GM12878 (cell line): Measurements from ENCODE around the gene FSTL1. TPM values are rescaled to one million over a fixed set of nuclear protein-coding genes. Genes with fewer than 3 reads are reported as not detected.

Experiments
- ATAC-seq: fragments of 200-7000 bp; cut with Tn5 transposase; 3 replicates; pipeline ENCODE4 v1.9.1; 2020; ENCODE audit warnings: mild to moderate bottlenecking, moderate library complexity
- BruUV-seq: library from RNA; stranded (reverse); fragments of 400-500 nt; replicated peaks from 2 replicates; lab custom pipeline; 2021; lab: Mats Ljungman, UMichigan
- CTCF ChIA-PET: fragments of 300-600 bp; sonication (Branson Sonifier 250); formaldehyde crosslinking; extraction: SDS; loops from one replicate; lab custom pipeline; 2021; ENCODE audit warnings: inconsistent platforms; lab: Yijun Ruan, JAX
- POLR2A ChIA-PET: fragments of 350-600 bp; formaldehyde crosslinking; extraction: SDS; loops from one replicate; lab custom pipeline; 2021; ENCODE audit warnings: inconsistent platforms; lab: Charles Lee
- RAD21 ChIA-PET: fragments of 300-600 bp; sonication (Branson Sonifier 250); formaldehyde crosslinking; loops from one replicate; lab custom pipeline; 2023; ENCODE audit warnings: antibody characterized with exemption; ENCODE audit not compliant: unreplicated experiment; lab: Charles Lee
- SMC1A ChIA-PET: fragments of 300-600 bp; sonication (Branson Sonifier 250); formaldehyde crosslinking; loops from one replicate; lab custom pipeline; 2023; ENCODE audit not compliant: unreplicated experiment, uncharacterized antibody; lab: Charles Lee
- DNase-seq: peaks from one replicate; pipeline ENCODE4 v3.0.0-alpha.2; 2011; ENCODE audit warnings: low read depth, low spot score
- FAIRE-seq: peaks from 3 replicates; lab custom pipeline; 2011; peaks lifted over from hg19 to GRCh38; lab: Jason Lieb, UNC
- H2AFZ ChIP-seq: 2 replicates; pipeline ENCODE4 v1.6.0; 2011; ENCODE audit warnings: low read depth, low read length, control low read depth; ENCODE audit not compliant: control insufficient read depth
- H3K27ac ChIP-seq: 2 replicates; pipeline ENCODE4 v1.5.1; 2011; ENCODE audit warnings: control low read depth; ENCODE audit not compliant: control insufficient read depth, insufficient read depth
- H3K27me3 ChIP-seq, 2 experiments: replicated peaks in 1 of 2; 2 replicates each; pipeline versions ENCODE4 v1.6.0 to v1.6.1; 2011; ENCODE audit warnings: low read length in 1 of 2; ENCODE audit not compliant: control insufficient read depth in 2 of 2, insufficient read depth in 2 of 2
- H3K36me3 ChIP-seq, 2 experiments: 2 replicates each; pipeline ENCODE4 v1.5.1; 2011; ENCODE audit warnings: low read length in 1 of 2; ENCODE audit not compliant: control insufficient read depth in 2 of 2, insufficient read depth in 2 of 2
- H3K4me1 ChIP-seq: 2 replicates; pipeline ENCODE4 v1.6.1; 2011; ENCODE audit warnings: mild to moderate bottlenecking, low read length, moderate library complexity, mixed read lengths; ENCODE audit not compliant: control insufficient read depth, insufficient read depth
- H3K4me2 ChIP-seq: 2 replicates; pipeline ENCODE4 v1.6.0; 2011; ENCODE audit warnings: control low read depth; ENCODE audit not compliant: control insufficient read depth, insufficient read depth
- H3K4me3 ChIP-seq: fragments of 200-600 bp; sonication (generic); 2 replicates; pipeline ENCODE4 v1.5.1; 2016
- H3K79me2 ChIP-seq: 2 replicates; pipeline ENCODE4 v1.6.0; 2011; ENCODE audit warnings: low read length; ENCODE audit not compliant: control insufficient read depth, insufficient read depth
- H3K9ac ChIP-seq: 2 replicates; pipeline ENCODE4 v1.8.0; 2011; ENCODE audit warnings: low read length, control low read depth, mixed read lengths; ENCODE audit not compliant: control insufficient read depth, insufficient read depth
- H3K9me3 ChIP-seq: replicated peaks from 3 replicates; pipeline ENCODE4 v1.5.1; 2011; ENCODE audit warnings: mild to moderate bottlenecking, low read length; ENCODE audit not compliant: control insufficient read depth, insufficient read depth
- H4K20me1 ChIP-seq: 2 replicates; pipeline ENCODE4 v1.6.0; 2011; ENCODE audit not compliant: control insufficient read depth, insufficient read depth
- ASH2L ChIP-seq: fragments of 300-600, 200-600 bp; sonication (generic); IDR thresholded peaks from 2 replicates; pipeline ENCODE4 v1.6.1; 2017; ENCODE audit warnings: low read depth, mild to moderate bottlenecking, borderline replicate concordance
- ATF2 ChIP-seq: IDR thresholded peaks from 2 replicates; pipeline ENCODE4 v1.6.1; 2012; ENCODE audit warnings: low read length, inconsistent platforms
- BACH1 ChIP-seq: fragments of 450-650 bp; IDR thresholded peaks from 2 replicates; pipeline ENCODE4 v1.6.1; 2017; ENCODE audit warnings: mild to moderate bottlenecking, borderline replicate concordance
- BRCA1 ChIP-seq: IDR thresholded peaks from 2 replicates; pipeline ENCODE4 v1.6.1; 2011; ENCODE audit warnings: low read depth, low read length, improper control_type of control experiment
- GABPA ChIP-seq: IDR thresholded peaks from 2 replicates; pipeline ENCODE4 v1.6.1; 2014; ENCODE audit warnings: antibody characterized with exemption, low read depth, mild to moderate bottlenecking, inconsistent platforms
- HDAC2 ChIP-seq: fragments of 200-600 bp; sonication (generic); IDR thresholded peaks from 2 replicates; pipeline ENCODE4 v1.6.1; 2017
- MYC ChIP-seq: IDR thresholded peaks from 2 replicates; pipeline ENCODE4 v1.6.1; 2011; ENCODE audit warnings: mild to moderate bottlenecking, low read length, moderate library complexity, inconsistent platforms; ENCODE audit not compliant: insufficient read depth, insufficient replicate concordance, insufficient read length, severe bottlenecking
- NFYA ChIP-seq: IDR thresholded peaks from 2 replicates; pipeline ENCODE4 v1.6.1; 2011; ENCODE audit warnings: low read depth, mild to moderate bottlenecking, low read length, improper control_type of control experiment, borderline replicate concordance
- NR2C1 ChIP-seq: fragments of 450-650 bp; IDR thresholded peaks from 2 replicates; pipeline ENCODE4 v1.6.1; 2017; ENCODE audit warnings: antibody characterized with exemption, mild to moderate bottlenecking, moderate library complexity
- NRF1 ChIP-seq: conservative IDR thresholded peaks from 2 replicates; pipeline ENCODE4 v1.6.1; 2011; ENCODE audit warnings: mild to moderate bottlenecking, low read depth, low read length, improper control_type of control experiment
- RAD21 ChIP-seq: IDR thresholded peaks from 2 replicates; pipeline ENCODE4 v1.6.1; 2011; ENCODE audit warnings: mild to moderate bottlenecking, low read depth, low read length, moderate library complexity; ENCODE audit not compliant: insufficient read depth
- WGBS: methylation state at CpG from one replicate; pipeline ENCODE4 v1.1.6; 2016; ENCODE audit warnings: low lambda C conversion rate; ENCODE audit not compliant: insufficient replicate concordance, insufficient coverage; ENCODE audit errors: missing lambda C conversion rate; 5-methylcytosine and 5-hydroxymethylcytosine counted together
- in situ Hi-C: fragments of 300-500 bp; cut with MboI; formaldehyde crosslinking; loops from 9 replicates; pipeline ENCODE4 v1.14.3; 2018; ENCODE audit warnings: mixed read lengths
- intact Hi-C: fragments of 100-400 bp; cut with micrococcal nuclease; formaldehyde crosslinking; loops from one replicate; pipeline ENCODE4 v1.14.2; 2022; ENCODE audit not compliant: unreplicated experiment
- polyA plus RNA-seq, 11 experiments: library from polyadenylated mRNA; depleted of rRNA in 4 of 11; unstranded in 6 of 11; stranded (reverse) in 5 of 11; fragments of >200 nt; fragmentation: Nextera tagmentation in 4 of 11; fragmentation: Illumina TruSeq in 1 of 11; extraction: Ambion mirVana in 4 of 11; extraction: Trizol in 1 of 11; gene quantifications; 1 replicate in 1 of 11; 2 replicates in 10 of 11; pipeline versions ENCODE4 v1.2.1 to v1.2.3, GENCODE V29; 2011 to 2016; ENCODE audit warnings: inconsistent platforms in 2 of 11, missing spikeins in 2 of 11, low read depth in 1 of 11
- total RNA-seq, 4 experiments: library from RNA; depleted of rRNA in 3 of 4; stranded (reverse); fragments of >200 nt in 3 of 4; fragmentation: Illumina TruSeq in 1 of 4; extraction: Trizol in 1 of 4; gene quantifications; 2 replicates each; pipeline versions ENCODE4 v1.2.1 to v1.2.3, GENCODE V29; 2013 to 2021

Gene FSTL1
- total and polyA plus RNA-seq, 10 of the 15 experiments (the other 5 are each of a cell fraction or from before 2014, with no cell fraction given): 0.06 to 1.7 (median 0.32) TPM; not detected in 4

- intact Hi-C loops: no loop called here
- TF ChIP-seq BACH1 (no peak), NRF1 (no peak), NR2C1 (no peak), NFYA (no peak), MYC (no peak), HDAC2 (no peak), ATF2 (no peak), RAD21 (no peak), BRCA1 (no peak), GABPA (no peak), ASH2L (no peak)
Observed at GRCh38 chr3:120355486-120355885, 95.3 kb downstream of the FSTL1 start.

More at GRCh38 chr3:120355486-120355885, 95.3 kb downstream of the FSTL1 start:
- FAIRE-seq (peak; percentile 75), DNase-seq (no peak), ATAC-seq (peak; percentile 36)
- peaks cover 4% of the 10 kb centered on the region; the same call in 1 of the 2 replicates for H3K4me1 ChIP-seq
- ChIA-PET RAD21 (no interaction called here), POLR2A (no interaction called here), SMC1A (interaction anchor here (0.7 to 1.2 kb wide), 2 partner anchors 62 to 111 kb away, joined by 3 read pairs; no protein-coding TSS in a partner anchor), CTCF (interaction anchor here (1.0 to 1.6 kb wide), 3 partner anchors 62 to 464 kb away, joined by 4 to 8 read pairs (median 4); no protein-coding TSS in a partner anchor)
- no peaks in the 10 kb centered on the region for H4K20me1 ChIP-seq
- H3K9me3 ChIP-seq: no peaks in the 10 kb centered on the region
- no peak overlapping the region for H3K4me3 ChIP-seq
- no peaks in the 10 kb centered on the region for H3K79me2 ChIP-seq
- no peaks in the 10 kb centered on the region for H3K36me3 ChIP-seq
- WGBS: 0% methylated on average over 1 of the region's 1 CpG
- H3K9ac ChIP-seq: no peak overlapping the region
- in situ Hi-C loops: no loop called here
- no peak overlapping the region for H2AFZ ChIP-seq
- H3K27me3 ChIP-seq: no peaks in the 10 kb centered on the region
- BruUV-seq: no TSS peak
- H3K27ac ChIP-seq: no peak overlapping the region
- no peak overlapping the region; the same call in 1 of the 2 replicates for H3K4me2 ChIP-seq
